Tibial nerve (tissue), 4 donors: ENCODE data around the gene SCN7A. TPM values are rescaled to one million over a fixed set of nuclear protein-coding genes. Genes with fewer than 3 reads are reported as not detected.
A peak's percentile ranks its signal among the peaks of the same experiment; 100 is the strongest.
"Not testable (repeated sequence)": the region's sequence is repeated elsewhere in the genome, so short reads cannot be mapped to it uniquely, and the experiment has no call there.

Source experiments
- DNase-seq, 2 donors: peaks; one replicate each; pipeline ENCODE4 v3.0.0-alpha.2; 2019; ENCODE audit warnings: low spot score in 2 of 2
- H3K27ac ChIP-seq, 4 donors: fragments of 200-600 bp; sonication (generic) in 3 of 4; one replicate each; pipeline ENCODE4 v1.5.1; 2017 to 2019; ENCODE audit warnings: mild to moderate bottlenecking in 1 of 4
- H3K27me3 ChIP-seq, 2 donors: fragments of 200-600 bp; sonication (generic) in 1 of 2; one replicate each; pipeline versions ENCODE4 v1.5.1 to v1.6.0; 2017 to 2019
- H3K36me3 ChIP-seq, 3 donors: fragments of 200-600 bp; sonication (generic); one replicate each; pipeline ENCODE4 v1.5.1; 2018 to 2019
- H3K4me1 ChIP-seq, 4 donors: fragments of 200-600 bp; sonication (generic) in 3 of 4; one replicate each; pipeline ENCODE4 v1.5.1; 2017 to 2019
- H3K4me3 ChIP-seq, 4 donors: fragments of 200-600 bp; sonication (generic) in 3 of 4; one replicate each; pipeline ENCODE4 v1.5.1; 2017 to 2019; ENCODE audit warnings: mild to moderate bottlenecking in 1 of 4, moderate library complexity in 1 of 4
- H3K9me3 ChIP-seq, 4 donors: fragments of 200-600 bp; sonication (generic) in 3 of 4; one replicate each; pipeline ENCODE4 v1.5.1; 2017 to 2019
- EP300 ChIP-seq, 2 donors: sonication (generic); formaldehyde crosslinking; IDR thresholded peaks; one replicate each; pipeline ENCODE4 v1.6.1; 2017; ENCODE audit warnings: antibody characterized with exemption in 2 of 2, mild to moderate bottlenecking in 1 of 2
- POLR2A ChIP-seq, 2 donors: fragments of 450-650 bp; IDR thresholded peaks; one replicate each; pipeline ENCODE4 v1.6.1; 2017; ENCODE audit warnings: antibody characterized with exemption in 2 of 2, mild to moderate bottlenecking in 2 of 2, moderate library complexity in 2 of 2
- WGBS, 2 donors: methylation state at CpG; one replicate each; pipeline ENCODE4 v1.1.5; 2018; 5-methylcytosine and 5-hydroxymethylcytosine counted together
- total RNA-seq, 4 donors: library from RNA; depleted of rRNA; stranded (reverse); fragments of >200 nt; gene quantifications; one replicate each; pipeline ENCODE4 v1.1.0, GENCODE V29; 2016
- TF ChIP-seq, protein P1 (sequence below), 5 experiments: fragments of 200-600 bp in 3 of 5; fragments of 450-650 bp in 2 of 5; sonication (generic) in 3 of 5; IDR thresholded peaks; one replicate each; pipeline ENCODE4 v1.5.1; 2016 to 2019; ENCODE audit warnings: antibody characterized with exemption in 5 of 5, mild to moderate bottlenecking in 3 of 5, moderate library complexity in 2 of 5

The SCN7A gene
- total RNA-seq, 4 donors from 2014 or later, result 128 to 263 (median 149) TPM

DNA sequence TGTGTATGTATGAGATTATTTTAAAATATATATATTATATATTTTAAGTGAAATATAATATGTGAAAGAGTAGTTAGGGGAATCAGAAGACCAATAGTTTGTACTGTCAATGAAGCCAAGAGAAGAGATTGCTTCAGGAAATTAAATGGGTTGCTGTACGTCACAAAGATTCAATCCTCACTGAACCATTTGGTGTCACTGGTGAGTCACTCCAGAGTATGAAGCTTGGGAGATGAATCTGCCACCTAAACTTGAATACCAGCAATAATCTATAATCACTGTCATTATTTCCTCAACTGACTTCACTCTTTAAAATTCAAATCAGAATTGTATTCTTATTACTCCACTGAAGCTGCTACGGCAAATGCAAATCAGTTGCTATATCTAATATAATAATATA, 76.4 kb downstream of the SCN7A start:
- H3K27ac ChIP-seq, result no peak overlapping the region
- H3K36me3 ChIP-seq, result peaks cover 0 to 5% (median 0%) of the 10 kb centered on the region in 3 donors
- H3K4me1 ChIP-seq, result peaks cover 0 to 5% (median 0%) of the 10 kb centered on the region in 4 donors
- no peak overlapping the region for H3K4me3 ChIP-seq
- no peaks in the 10 kb centered on the region for H3K27me3 ChIP-seq
- no peak for DNase-seq
- TF ChIP-seq, protein P1, sequence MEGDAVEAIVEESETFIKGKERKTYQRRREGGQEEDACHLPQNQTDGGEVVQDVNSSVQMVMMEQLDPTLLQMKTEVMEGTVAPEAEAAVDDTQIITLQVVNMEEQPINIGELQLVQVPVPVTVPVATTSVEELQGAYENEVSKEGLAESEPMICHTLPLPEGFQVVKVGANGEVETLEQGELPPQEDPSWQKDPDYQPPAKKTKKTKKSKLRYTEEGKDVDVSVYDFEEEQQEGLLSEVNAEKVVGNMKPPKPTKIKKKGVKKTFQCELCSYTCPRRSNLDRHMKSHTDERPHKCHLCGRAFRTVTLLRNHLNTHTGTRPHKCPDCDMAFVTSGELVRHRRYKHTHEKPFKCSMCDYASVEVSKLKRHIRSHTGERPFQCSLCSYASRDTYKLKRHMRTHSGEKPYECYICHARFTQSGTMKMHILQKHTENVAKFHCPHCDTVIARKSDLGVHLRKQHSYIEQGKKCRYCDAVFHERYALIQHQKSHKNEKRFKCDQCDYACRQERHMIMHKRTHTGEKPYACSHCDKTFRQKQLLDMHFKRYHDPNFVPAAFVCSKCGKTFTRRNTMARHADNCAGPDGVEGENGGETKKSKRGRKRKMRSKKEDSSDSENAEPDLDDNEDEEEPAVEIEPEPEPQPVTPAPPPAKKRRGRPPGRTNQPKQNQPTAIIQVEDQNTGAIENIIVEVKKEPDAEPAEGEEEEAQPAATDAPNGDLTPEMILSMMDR (IDR thresholded peaks at IDR 0.05), result peak in 2 of 5 experiments; percentile 10 to 22
- TF ChIP-seq EP300 (IDR thresholded peaks at IDR 0.05) (no peak), POLR2A (IDR thresholded peaks at IDR 0.05) (no peak)
- no peaks in the 10 kb centered on the region for H3K9me3 ChIP-seq
- WGBS, 2 donors, result 53 to 60% methylated on average over 2 of the region's 2 CpGs

DNA sequence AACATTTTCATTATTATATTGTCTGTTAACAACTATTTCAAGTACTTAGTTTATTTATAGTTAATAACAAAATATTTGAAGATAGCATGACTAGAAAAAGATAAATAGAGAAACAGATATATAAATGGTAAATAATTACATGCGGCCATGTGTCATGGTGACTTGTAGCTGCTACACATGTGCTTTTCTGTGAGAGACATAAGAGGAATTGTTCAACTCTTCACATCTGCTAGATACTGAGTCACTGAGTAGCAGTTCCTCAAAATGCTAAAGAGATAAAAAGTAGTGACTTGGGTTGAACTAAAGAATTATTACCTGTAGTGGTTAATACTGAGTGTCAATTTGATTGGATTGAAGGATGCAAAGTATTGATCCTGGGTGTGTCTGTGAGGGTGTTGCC, 80.8 kb downstream of the SCN7A start:
- peaks cover 0 to 15% (median 0%) of the 10 kb centered on the region in 4 donors for H3K4me1 ChIP-seq
- H3K4me3 ChIP-seq, result no peak overlapping the region
- H3K27me3 ChIP-seq, result no peaks in the 10 kb centered on the region
- no peak overlapping the region for H3K27ac ChIP-seq
- 81 to 92% methylated on average over 1 of the region's 1 CpG for WGBS, 2 donors
- H3K9me3 ChIP-seq, result no peaks in the 10 kb centered on the region
- TF ChIP-seq, protein P1 (IDR thresholded peaks at IDR 0.05), result no peak
- TF ChIP-seq EP300 (IDR thresholded peaks at IDR 0.05), result no peak
- no peak for TF ChIP-seq POLR2A (IDR thresholded peaks at IDR 0.05)
- H3K36me3 ChIP-seq, result peaks cover 0 to 5% (median 0%) of the 10 kb centered on the region in 3 donors
- DNase-seq, result no peak

DNA sequence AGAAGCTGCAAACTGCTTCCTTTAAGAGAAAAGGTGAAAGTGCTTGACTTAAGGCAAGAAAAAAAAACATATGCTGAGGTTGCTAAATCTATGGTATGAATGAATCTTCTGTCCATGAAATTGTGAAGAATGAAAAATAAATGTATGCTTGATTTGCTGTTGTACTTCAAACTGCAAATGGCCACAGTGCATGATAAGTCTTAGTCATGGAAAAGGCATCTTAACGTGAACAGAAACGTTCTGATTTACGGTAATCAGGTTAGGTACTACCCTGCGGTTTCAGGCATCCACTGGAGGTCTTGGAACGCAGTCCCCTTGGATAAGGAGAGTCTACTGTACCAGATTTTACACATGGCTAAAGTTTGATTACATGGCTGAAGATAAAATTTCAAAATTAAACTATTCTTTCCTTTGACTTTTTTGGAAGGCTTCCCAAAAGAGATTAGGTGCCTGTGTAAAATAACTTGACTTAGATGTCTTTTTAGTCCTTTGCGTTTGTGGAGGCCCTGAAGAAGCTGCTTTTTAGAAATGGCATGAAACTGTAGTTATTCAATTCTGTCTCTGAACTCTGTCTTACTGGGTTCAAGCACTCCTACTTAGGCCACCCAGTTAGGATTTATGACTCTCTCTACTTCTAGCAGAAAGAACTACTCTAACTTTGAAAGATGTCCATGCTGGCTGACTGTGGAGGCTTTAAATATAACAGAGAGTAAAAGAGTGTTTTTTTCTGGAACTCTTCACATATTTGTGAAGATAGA, 82.4 kb downstream of the SCN7A start:
- no peak for DNase-seq
- no peak overlapping the region for H3K4me3 ChIP-seq
- 28 to 29% methylated on average over 6 of the region's 6 CpGs for WGBS, 2 donors

DNA sequence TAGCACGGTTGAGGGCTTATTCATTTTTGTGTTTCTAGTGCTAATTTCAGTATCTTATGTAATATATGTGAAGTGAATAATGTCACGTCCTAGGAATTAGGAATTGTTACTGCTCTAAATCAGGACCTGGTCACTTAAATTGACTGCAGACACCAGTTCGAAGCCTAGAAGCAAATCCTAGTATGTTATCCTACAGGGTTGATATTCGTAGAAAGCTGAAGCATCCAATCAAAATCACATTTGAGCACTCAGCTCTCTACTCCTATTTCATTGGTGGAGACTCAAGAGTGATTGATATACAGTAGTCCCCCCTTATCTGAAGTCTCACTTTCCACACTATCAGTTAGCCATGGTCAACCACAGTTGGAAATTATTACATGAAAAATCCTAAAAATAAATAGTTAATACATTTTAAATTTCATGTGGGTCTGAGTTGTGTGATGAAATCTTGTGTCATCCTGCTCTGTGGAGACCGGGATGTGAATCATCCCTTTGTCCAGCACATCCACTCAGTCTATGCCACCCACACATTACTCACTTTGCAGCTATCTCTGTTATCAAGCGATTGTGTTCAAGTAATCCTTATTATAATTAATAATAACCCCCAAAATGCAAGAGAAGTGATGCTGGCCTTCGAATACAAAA, 83.1 kb downstream of the SCN7A start:
- Histone ChIP-seq H3K27ac (peak overlapping the region in 1 of 4 donors; percentile 56), H3K4me1 (peaks cover 0 to 15% (median 0%) of the 10 kb centered on the region in 4 donors), H3K27me3 (no peaks in the 10 kb centered on the region), H3K9me3 (no peaks in the 10 kb centered on the region), H3K36me3 (peaks cover 0 to 2% (median 0%) of the 10 kb centered on the region in 3 donors), H3K4me3 (no peak overlapping the region)
- 59 to 60% methylated on average over 7 of the region's 7 CpGs for WGBS, 2 donors
- no peak for DNase-seq
- TF ChIP-seq, protein P1 (IDR thresholded peaks at IDR 0.05), result no peak
- TF ChIP-seq POLR2A (IDR thresholded peaks at IDR 0.05) (no peak), EP300 (IDR thresholded peaks at IDR 0.05) (no peak)

More for the DNA sequence above, 82.4 kb downstream of the SCN7A start:
- Histone ChIP-seq H3K9me3 (no peaks in the 10 kb centered on the region), H3K36me3 (peaks cover 0 to 5% (median 0%) of the 10 kb centered on the region in 3 donors), H3K27me3 (no peaks in the 10 kb centered on the region), H3K27ac (peak overlapping the region in 1 of 4 donors; percentile 56), H3K4me1 (peaks cover 0 to 15% (median 0%) of the 10 kb centered on the region in 4 donors)
- TF ChIP-seq, protein P1 (IDR thresholded peaks at IDR 0.05), result no peak
- no peak for TF ChIP-seq EP300 (IDR thresholded peaks at IDR 0.05)
- no peak for TF ChIP-seq POLR2A (IDR thresholded peaks at IDR 0.05)

DNA sequence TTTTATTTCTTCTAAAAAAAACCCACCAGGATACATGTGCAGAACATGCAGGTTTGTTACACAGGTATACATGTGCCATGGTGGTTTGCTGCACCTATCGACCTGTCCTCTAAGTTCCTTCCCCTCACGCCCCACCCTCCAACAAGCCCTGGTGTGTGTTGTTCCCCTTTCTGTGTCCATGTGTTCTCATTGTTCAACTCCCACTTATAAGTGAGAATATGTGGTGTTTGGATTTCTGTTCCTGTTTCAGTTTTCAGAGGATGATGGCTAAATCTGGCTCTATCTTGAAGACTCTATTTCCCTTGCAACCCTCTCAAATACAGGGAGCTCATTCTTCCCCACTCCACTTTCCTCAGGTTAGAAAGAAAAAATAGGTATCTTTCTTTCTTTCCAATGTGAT, 86.3 kb downstream of the SCN7A start:
- not testable (repeated sequence) for DNase-seq, H3K27me3 ChIP-seq, H3K4me3 ChIP-seq, H3K36me3 ChIP-seq, H3K27ac ChIP-seq, H3K9me3 ChIP-seq
- 80 to 91% methylated on average over 2 of the region's 2 CpGs for WGBS, 2 donors
- H3K4me1 ChIP-seq, result peaks cover 0 to 15% (median 0%) of the 10 kb centered on the region in 4 donors
